ENCODE results near the gene SP3.

SP3 gene

DNA sequence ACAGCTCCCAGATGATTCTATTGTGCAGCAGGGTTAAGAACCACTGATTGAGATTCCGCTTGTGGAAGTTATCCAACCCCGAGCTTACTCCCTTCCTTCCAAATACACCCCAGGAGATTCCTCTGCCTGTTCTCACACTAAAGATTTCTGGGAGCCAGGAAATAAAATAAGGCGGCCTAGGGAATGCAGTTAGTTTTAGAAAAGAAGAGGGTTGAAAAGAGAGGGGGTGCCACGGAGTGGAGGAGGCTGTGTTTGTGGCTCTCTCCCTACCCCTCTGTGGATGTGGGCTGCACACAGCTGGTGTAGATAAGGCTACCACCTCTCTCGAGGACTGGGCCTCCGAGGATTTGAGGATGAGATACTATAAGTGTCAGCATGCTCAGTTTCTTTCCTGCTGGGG, 25.1 kb upstream of the SP3 start:
- CTCF ChIA-PET: interaction anchor here (1.0 to 1.6 kb wide), 2 partner anchors 8 to 41 kb away, joined by 4 read pairs; no protein-coding TSS in a partner anchor
- POLR2A ChIA-PET: no interaction called here
- no peak for TF ChIP-seq CTCF (IDR thresholded peaks at IDR 0.05; ENCODE audit: control extremely low read depth, extremely low read depth, low read depth, missing control alignments)
- no peak for DNase-seq (ENCODE audit: extremely low spot score)

DNA sequence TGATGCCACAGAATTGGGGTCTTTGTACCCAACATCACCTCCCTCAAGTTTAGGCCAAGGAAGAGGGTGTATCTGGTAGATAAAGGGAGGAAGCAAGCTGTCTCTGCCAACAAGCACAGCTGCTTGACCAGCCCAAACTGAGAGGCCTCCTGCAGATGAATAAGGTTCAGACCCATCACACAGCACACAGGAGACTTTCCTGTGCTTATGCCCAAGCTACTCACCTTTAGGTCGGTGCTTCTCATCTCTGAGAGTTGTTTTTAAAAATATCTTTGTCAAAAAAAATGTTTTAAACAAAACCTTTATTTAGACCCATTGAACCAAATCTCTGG, 24.7 kb upstream of the SP3 start:
- peak; percentile 25 for DNase-seq (ENCODE audit: extremely low spot score)
- TF ChIP-seq CTCF (IDR thresholded peaks at IDR 0.05; ENCODE audit: control extremely low read depth, extremely low read depth, low read depth, missing control alignments): no peak
- CTCF ChIA-PET: interaction anchor here (1.0 kb wide), 1 partner anchor 8 kb away, joined by 4 read pairs; no protein-coding TSS in a partner anchor
- POLR2A ChIA-PET: no interaction called here

DNA sequence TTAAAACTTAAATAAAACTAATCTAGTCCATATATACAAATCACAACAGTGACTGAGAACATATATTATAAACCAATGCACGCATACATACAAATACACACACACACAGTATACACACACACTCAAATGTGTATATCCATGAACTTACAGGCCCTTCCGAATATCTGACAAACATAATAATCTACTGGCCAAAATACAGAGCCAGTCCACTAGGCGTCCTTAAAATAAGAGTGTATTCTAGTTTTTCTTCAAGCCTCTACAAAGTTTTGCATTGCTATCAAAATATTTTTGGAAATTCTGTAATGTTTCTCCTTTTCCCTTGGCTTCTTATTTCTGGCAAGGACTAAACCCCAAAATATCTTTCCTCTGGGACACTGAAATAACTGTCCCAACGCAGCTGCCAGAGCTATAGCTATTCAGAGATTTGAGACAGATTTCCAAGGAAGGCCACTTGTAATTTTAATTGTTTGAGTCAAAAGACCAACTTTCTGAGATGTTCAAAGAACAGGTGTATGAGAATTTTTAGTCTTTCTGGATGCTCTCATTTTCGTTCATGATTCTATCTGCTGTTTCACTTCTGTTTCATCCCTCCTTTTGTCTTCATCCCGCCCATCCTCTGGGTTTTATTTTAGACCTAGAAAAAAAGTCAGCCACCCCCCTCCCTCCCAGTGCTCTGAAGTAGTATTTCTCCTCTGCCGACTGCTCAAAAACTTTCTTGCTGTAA, 24.1 kb upstream of the SP3 start:
- POLR2A ChIA-PET: no interaction called here
- peak; percentile 31 for DNase-seq (ENCODE audit: extremely low spot score)
- CTCF ChIA-PET: interaction anchor here (0.9 to 1.0 kb wide), 2 partner anchors 9 to 10 kb away, joined by 3 to 4 read pairs; no protein-coding TSS in a partner anchor
- no peak for TF ChIP-seq CTCF (IDR thresholded peaks at IDR 0.05; ENCODE audit: control extremely low read depth, extremely low read depth, low read depth, missing control alignments)

- CTCF ChIA-PET: interaction anchor here (1.0 to 1.8 kb wide), 2 partner anchors 9 to 117 kb away, joined by 3 to 5 read pairs; no protein-coding TSS in a partner anchor
- TF ChIP-seq CTCF (IDR thresholded peaks at IDR 0.05; ENCODE audit: control extremely low read depth, extremely low read depth, low read depth, missing control alignments): no peak
- POLR2A ChIA-PET: no interaction called here
- DNase-seq (ENCODE audit: extremely low spot score): no peak
These were observed 21.6 kb upstream of the SP3 start for GRCh38 chr2:173986805-173987204.

- TF ChIP-seq CTCF (IDR thresholded peaks at IDR 0.05; ENCODE audit: control extremely low read depth, extremely low read depth, low read depth, missing control alignments): no peak
- ChIA-PET CTCF (interaction anchor here (1.8 kb wide), 1 partner anchor 8 kb away, joined by 5 read pairs; no protein-coding TSS in a partner anchor), POLR2A (no interaction called here)
- no peak for DNase-seq (ENCODE audit: extremely low spot score)
These were observed 20.4 kb upstream of the SP3 start for GRCh38 chr2:173985605-173985992.

- CTCF ChIA-PET: interaction anchor here (0.9 to 1.8 kb wide), 3 partner anchors 7 to 12 kb away, joined by 3 to 5 read pairs (median 3); no protein-coding TSS in a partner anchor
- TF ChIP-seq CTCF (IDR thresholded peaks at IDR 0.05; ENCODE audit: control extremely low read depth, extremely low read depth, low read depth, missing control alignments): no peak
These were observed 19.9 kb upstream of the SP3 start for GRCh38 chr2:173984866-173985604.

More at GRCh38 chr2:173984866-173985604, 19.9 kb upstream of the SP3 start:
- POLR2A ChIA-PET: no interaction called here
- DNase-seq (ENCODE audit: extremely low spot score): no peak
